ENCODE measurements around the gene CAGE1. TPM values are rescaled to one million over a fixed set of nuclear protein-coding genes. Genes with fewer than 3 reads are reported as not detected.

The CAGE1 gene
- polyA plus RNA-seq, 3 donors, result not detected

DNA sequence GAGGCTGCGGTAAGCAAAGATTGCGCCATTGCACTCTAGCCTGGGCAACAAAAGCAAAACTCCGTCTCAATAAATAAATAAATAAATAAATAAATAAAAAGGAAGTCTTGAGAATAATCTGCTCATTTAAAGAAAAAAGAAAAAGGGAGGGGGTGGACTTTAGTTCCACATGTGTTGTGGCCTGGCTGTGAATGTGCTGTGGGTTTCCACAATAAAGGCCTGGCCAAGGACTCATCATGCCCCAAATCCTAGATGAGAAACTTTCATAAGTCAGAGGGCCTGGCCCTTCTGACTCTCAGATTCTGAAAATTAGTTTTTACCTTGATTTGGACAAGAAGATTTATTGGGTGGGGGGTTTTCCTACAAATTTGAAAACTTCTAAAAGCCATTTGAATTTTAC is 48.5 kb upstream of the CAGE1 start:
- TF ChIP-seq, protein P1, sequence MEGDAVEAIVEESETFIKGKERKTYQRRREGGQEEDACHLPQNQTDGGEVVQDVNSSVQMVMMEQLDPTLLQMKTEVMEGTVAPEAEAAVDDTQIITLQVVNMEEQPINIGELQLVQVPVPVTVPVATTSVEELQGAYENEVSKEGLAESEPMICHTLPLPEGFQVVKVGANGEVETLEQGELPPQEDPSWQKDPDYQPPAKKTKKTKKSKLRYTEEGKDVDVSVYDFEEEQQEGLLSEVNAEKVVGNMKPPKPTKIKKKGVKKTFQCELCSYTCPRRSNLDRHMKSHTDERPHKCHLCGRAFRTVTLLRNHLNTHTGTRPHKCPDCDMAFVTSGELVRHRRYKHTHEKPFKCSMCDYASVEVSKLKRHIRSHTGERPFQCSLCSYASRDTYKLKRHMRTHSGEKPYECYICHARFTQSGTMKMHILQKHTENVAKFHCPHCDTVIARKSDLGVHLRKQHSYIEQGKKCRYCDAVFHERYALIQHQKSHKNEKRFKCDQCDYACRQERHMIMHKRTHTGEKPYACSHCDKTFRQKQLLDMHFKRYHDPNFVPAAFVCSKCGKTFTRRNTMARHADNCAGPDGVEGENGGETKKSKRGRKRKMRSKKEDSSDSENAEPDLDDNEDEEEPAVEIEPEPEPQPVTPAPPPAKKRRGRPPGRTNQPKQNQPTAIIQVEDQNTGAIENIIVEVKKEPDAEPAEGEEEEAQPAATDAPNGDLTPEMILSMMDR (IDR thresholded peaks at IDR 0.05), result no peak
- intact Hi-C loops (cut with micrococcal nuclease), result loop anchor here in 1 of 2 donors (10.0 kb wide), 1 partner anchor 177 kb away; no protein-coding TSS in a partner anchor
- no peak overlapping the region for H2AFZ ChIP-seq (ENCODE audit: insufficient read depth, low read depth, low read length, poor library complexity, severe bottlenecking)
- no peaks in the 10 kb centered on the region for H3K9me3 ChIP-seq (replicated peaks in 1 of 2; ENCODE audit: control insufficient read depth in 1 of 2, insufficient read depth in 1 of 2, low read length in 2 of 2)
- Mint-ChIP-seq H3K4me3 (no peak overlapping the region), H3K27me3 (ENCODE audit: low read depth in 3 of 3) (peaks cover 2 to 3% (median 2%) of the 10 kb centered on the region in 3 donors), H3K27ac (peak overlapping the region in 5 of 7 donors; percentile 77 to 91 (median 85)), H3K36me3 (peaks cover 3 to 9% of the 10 kb centered on the region in 2 donors), H3K9me3 (peaks cover 0 to 14% (median 9%) of the 10 kb centered on the region in 7 donors), H3K4me1 (peaks cover 47% of the 10 kb centered on the region)
- no CpG with 5 or more reads among the region's 3 CpGs for WGBS (ENCODE audit: insufficient coverage)
- H3K27me3 ChIP-seq (ENCODE audit: control insufficient read depth in 2 of 2, insufficient read depth in 2 of 2, low read length in 2 of 2), result no peaks in the 10 kb centered on the region
- no peak overlapping the region for H3K4me3 ChIP-seq (replicated peaks in 1 of 3; ENCODE audit: low read depth in 2 of 3, low read length in 3 of 3)
- peaks cover 15 to 31% of the 10 kb centered on the region in 2 donors for H3K4me1 ChIP-seq (ENCODE audit: control insufficient read depth in 1 of 2, insufficient read depth in 2 of 2, low read length in 2 of 2)
- no peak overlapping the region for H3K27ac ChIP-seq (ENCODE audit: low read depth in 1 of 2, low read length in 2 of 2)
- no peak for DNase-seq
- H3K4me2 ChIP-seq (replicated peaks; ENCODE audit: extremely low read depth, low read length, poor library complexity, severe bottlenecking), result no peak overlapping the region
- no peaks in the 10 kb centered on the region for H3K79me2 ChIP-seq (ENCODE audit: insufficient read depth, low read length)
- no peaks in the 10 kb centered on the region for H4K20me1 ChIP-seq (ENCODE audit: insufficient read depth, low read length)
- no peaks in the 10 kb centered on the region for H3K36me3 ChIP-seq (replicated peaks in 1 of 2; ENCODE audit: control insufficient read depth in 1 of 2, insufficient read depth in 2 of 2, low read length in 2 of 2)
- H3K9ac ChIP-seq (ENCODE audit: insufficient read depth, low read length, poor library complexity, severe bottlenecking), result no peak overlapping the region

DNA sequence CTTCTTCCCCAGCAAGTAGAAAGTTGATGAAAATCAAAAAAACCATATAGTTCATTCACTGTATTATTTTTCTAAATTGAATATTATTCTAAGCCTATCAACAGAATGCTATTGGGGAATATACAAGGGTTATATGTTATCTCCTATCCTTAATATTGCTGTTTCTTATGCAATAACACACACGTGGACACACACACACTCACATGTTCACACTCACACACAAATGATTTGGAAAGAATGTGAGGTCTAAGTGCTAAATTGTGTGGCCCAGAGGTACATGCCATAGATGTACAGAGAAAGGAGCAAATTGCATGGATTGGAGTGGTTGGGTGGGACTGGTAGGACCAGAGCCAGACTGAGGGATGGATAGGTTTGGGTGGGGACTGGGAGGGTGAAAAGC is 45.1 kb upstream of the CAGE1 start:
- Histone ChIP-seq H3K36me3 (replicated peaks in 1 of 2; ENCODE audit: control insufficient read depth in 1 of 2, insufficient read depth in 2 of 2, low read length in 2 of 2) (no peaks in the 10 kb centered on the region), H3K79me2 (ENCODE audit: insufficient read depth, low read length) (no peaks in the 10 kb centered on the region), H3K9me3 (replicated peaks in 1 of 2; ENCODE audit: control insufficient read depth in 1 of 2, insufficient read depth in 1 of 2, low read length in 2 of 2) (no peaks in the 10 kb centered on the region), H3K4me1 (ENCODE audit: control insufficient read depth in 1 of 2, insufficient read depth in 2 of 2, low read length in 2 of 2) (peaks cover 24 to 41% of the 10 kb centered on the region in 2 donors), H3K9ac (ENCODE audit: insufficient read depth, low read length, poor library complexity, severe bottlenecking) (no peak overlapping the region), H3K27ac (ENCODE audit: low read depth in 1 of 2, low read length in 2 of 2) (no peak overlapping the region), H2AFZ (ENCODE audit: insufficient read depth, low read depth, low read length, poor library complexity, severe bottlenecking) (no peak overlapping the region), H3K4me2 (replicated peaks; ENCODE audit: extremely low read depth, low read length, poor library complexity, severe bottlenecking) (no peak overlapping the region), H3K4me3 (replicated peaks in 1 of 3; ENCODE audit: low read depth in 2 of 3, low read length in 3 of 3) (no peak overlapping the region), H3K27me3 (ENCODE audit: control insufficient read depth in 2 of 2, insufficient read depth in 2 of 2, low read length in 2 of 2) (no peaks in the 10 kb centered on the region), H4K20me1 (ENCODE audit: insufficient read depth, low read length) (no peaks in the 10 kb centered on the region)
- intact Hi-C loops (cut with micrococcal nuclease), result loop anchor here in 1 of 2 donors (10.0 kb wide), 1 partner anchor 180 kb away; no protein-coding TSS in a partner anchor
- peaks cover 0 to 2% (median 1%) of the 10 kb centered on the region in 3 donors for H3K27me3 Mint-ChIP-seq (ENCODE audit: low read depth in 3 of 3)
- H3K27ac Mint-ChIP-seq, result peak overlapping the region in 1 of 7 donors; percentile 46
- DNase-seq, result no peak
- no peak overlapping the region for H3K4me3 Mint-ChIP-seq
- whole genome bisulfite sequencing (ENCODE audit: insufficient coverage), result no CpG with 5 or more reads among the region's 1 CpG
- H3K4me1 Mint-ChIP-seq, result peaks cover 51% of the 10 kb centered on the region
- H3K9me3 Mint-ChIP-seq, result peaks cover 0 to 6% (median 3%) of the 10 kb centered on the region in 7 donors
- TF ChIP-seq, protein P1 (IDR thresholded peaks at IDR 0.05), result no peak
- peaks cover 2 to 3% of the 10 kb centered on the region in 2 donors for H3K36me3 Mint-ChIP-seq

All from CD14-positive monocyte (primary cell).